Measurements from ENCODE around the gene MAPK8IP3. TPM values are rescaled to one million over a fixed set of nuclear protein-coding genes. Genes with fewer than 3 reads are reported as not detected.

Gene MAPK8IP3
- total RNA-seq, 1 experiment from 2014 or later: 59.2 TPM

GRCh38 chr16:1817276-1817589 is 111.2 kb downstream of the MAPK8IP3 start:
- Histone ChIP-seq H3K4me1 (ENCODE audit: low read length) (no peaks in the 10 kb centered on the region), H3K4me3 (ENCODE audit: low read length) (no peak overlapping the region), H3K27ac (ENCODE audit: low read length) (no peak overlapping the region), H3K9ac (ENCODE audit: low read length) (no peak overlapping the region), H2AFZ (ENCODE audit: low read length) (no peak overlapping the region), H3K79me2 (ENCODE audit: low read length) (no peaks in the 10 kb centered on the region), H3K27me3 (ENCODE audit: low read length) (no peaks in the 10 kb centered on the region), H3K9me2 (replicated peaks; ENCODE audit: insufficient read depth, low read length) (no peaks in the 10 kb centered on the region), H3K4me2 (ENCODE audit: low read depth, low read length, poor library complexity, severe bottlenecking) (no peak overlapping the region), H3K9me3 (ENCODE audit: low read length) (no peaks in the 10 kb centered on the region), H3K36me3 (ENCODE audit: insufficient read depth, low read length) (no peaks in the 10 kb centered on the region; the same call in 1 of the 2 replicates), H4K20me1 (ENCODE audit: insufficient read depth, low read depth, low read length) (no peaks in the 10 kb centered on the region)
- no peak for DNase-seq

GRCh38 chr16:1817716-1818115 is 111.7 kb downstream of the MAPK8IP3 start:
- Histone ChIP-seq H3K27me3 (ENCODE audit: low read length) (no peaks in the 10 kb centered on the region), H3K9ac (ENCODE audit: low read length) (no peak overlapping the region), H3K9me3 (ENCODE audit: low read length) (no peaks in the 10 kb centered on the region), H4K20me1 (ENCODE audit: insufficient read depth, low read depth, low read length) (no peaks in the 10 kb centered on the region), H3K36me3 (ENCODE audit: insufficient read depth, low read length) (no peaks in the 10 kb centered on the region; the same call in 1 of the 2 replicates), H3K4me1 (ENCODE audit: low read length) (no peaks in the 10 kb centered on the region), H3K79me2 (ENCODE audit: low read length) (no peaks in the 10 kb centered on the region), H3K27ac (ENCODE audit: low read length) (no peak overlapping the region), H2AFZ (ENCODE audit: low read length) (no peak overlapping the region), H3K4me2 (ENCODE audit: low read depth, low read length, poor library complexity, severe bottlenecking) (no peak overlapping the region), H3K4me3 (ENCODE audit: low read length) (no peak overlapping the region), H3K9me2 (replicated peaks; ENCODE audit: insufficient read depth, low read length) (no peaks in the 10 kb centered on the region)
- no peak for DNase-seq

DNA sequence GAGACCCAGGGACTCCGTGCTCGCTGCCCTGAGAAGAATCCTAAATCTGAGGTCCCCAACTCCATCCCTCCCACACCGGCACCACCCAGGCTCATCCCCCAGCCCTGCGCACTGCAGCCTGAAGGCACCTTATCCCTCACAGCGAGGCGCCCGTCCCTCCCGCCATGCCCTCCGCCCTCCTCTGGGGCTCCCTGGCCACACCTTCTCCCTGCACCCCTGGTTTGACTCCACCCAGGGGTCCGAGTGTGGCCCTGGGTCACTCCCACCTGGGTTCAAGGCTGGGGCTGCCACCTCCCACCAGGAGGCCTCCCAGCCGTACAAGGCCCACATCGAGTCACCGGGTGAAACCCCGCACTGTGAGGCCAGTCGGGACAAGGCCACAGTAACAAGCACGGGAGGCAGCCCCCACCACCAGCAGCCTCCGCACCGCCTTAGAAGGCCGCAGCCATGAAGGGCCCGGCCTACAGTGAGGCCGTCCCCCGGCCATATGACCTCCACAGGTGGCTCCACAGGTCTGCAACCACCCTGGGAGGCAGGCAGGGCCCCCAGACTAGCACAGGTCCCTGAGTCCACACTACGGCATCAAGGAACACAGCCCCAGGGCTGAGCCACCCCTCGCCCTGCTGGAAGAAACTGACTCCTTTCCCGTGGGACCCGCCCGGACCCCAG is 112.3 kb downstream of the MAPK8IP3 start:
- H3K4me1 ChIP-seq (ENCODE audit: low read length): no peaks in the 10 kb centered on the region
- H4K20me1 ChIP-seq (ENCODE audit: insufficient read depth, low read depth, low read length): no peaks in the 10 kb centered on the region
- H3K79me2 ChIP-seq (ENCODE audit: low read length): no peaks in the 10 kb centered on the region
- H3K9me3 ChIP-seq (ENCODE audit: low read length): no peaks in the 10 kb centered on the region
- DNase-seq: no peak
- H3K4me2 ChIP-seq (ENCODE audit: low read depth, low read length, poor library complexity, severe bottlenecking): no peak overlapping the region
- no peak overlapping the region for H3K27ac ChIP-seq (ENCODE audit: low read length)
- no peaks in the 10 kb centered on the region for H3K27me3 ChIP-seq (ENCODE audit: low read length)
- no peak overlapping the region for H2AFZ ChIP-seq (ENCODE audit: low read length)
- H3K9ac ChIP-seq (ENCODE audit: low read length): no peak overlapping the region
- H3K9me2 ChIP-seq (replicated peaks; ENCODE audit: insufficient read depth, low read length): no peaks in the 10 kb centered on the region
- no peak overlapping the region for H3K4me3 ChIP-seq (ENCODE audit: low read length)
- H3K36me3 ChIP-seq (ENCODE audit: insufficient read depth, low read length): no peaks in the 10 kb centered on the region; the same call in 1 of the 2 replicates

- Histone ChIP-seq H3K4me3 (ENCODE audit: low read length) (no peak overlapping the region), H2AFZ (ENCODE audit: low read length) (no peak overlapping the region), H3K4me1 (ENCODE audit: low read length) (no peaks in the 10 kb centered on the region; the same call in 1 of the 2 replicates), H3K9ac (ENCODE audit: low read length) (no peak overlapping the region), H3K4me2 (ENCODE audit: low read depth, low read length, poor library complexity, severe bottlenecking) (no peak overlapping the region), H4K20me1 (ENCODE audit: insufficient read depth, low read depth, low read length) (no peaks in the 10 kb centered on the region), H3K9me3 (ENCODE audit: low read length) (no peaks in the 10 kb centered on the region), H3K27ac (ENCODE audit: low read length) (no peak overlapping the region), H3K79me2 (ENCODE audit: low read length) (no peaks in the 10 kb centered on the region), H3K9me2 (replicated peaks; ENCODE audit: insufficient read depth, low read length) (no peaks in the 10 kb centered on the region), H3K27me3 (ENCODE audit: low read length) (no peaks in the 10 kb centered on the region), H3K36me3 (ENCODE audit: insufficient read depth, low read length) (no peaks in the 10 kb centered on the region)
- no peak for DNase-seq
Measured at GRCh38 chr16:1818873-1819525, 113.0 kb downstream of the MAPK8IP3 start.

DNA sequence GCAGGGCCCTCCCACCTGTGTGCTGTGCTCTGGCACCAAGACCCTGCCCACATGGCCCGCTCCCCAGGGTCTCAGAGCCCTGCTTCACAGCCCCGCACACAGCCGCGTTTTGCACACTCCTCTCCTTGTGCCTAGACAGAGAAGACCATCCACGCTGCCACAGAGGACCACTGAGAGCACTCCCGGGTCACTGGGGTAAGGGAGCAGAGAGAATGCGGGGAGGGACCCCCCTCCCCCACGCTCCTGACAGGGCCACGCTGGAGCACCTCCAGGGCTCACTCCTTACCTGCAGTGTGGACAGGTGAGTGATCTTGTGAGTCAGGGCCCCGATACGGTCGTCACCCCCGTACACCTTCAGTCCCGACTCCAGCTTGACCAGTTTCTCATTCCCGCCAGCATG is 113.6 kb downstream of the MAPK8IP3 start:
- no peak for DNase-seq
- H3K9ac ChIP-seq (ENCODE audit: low read length): no peak overlapping the region
- no peaks in the 10 kb centered on the region for H3K36me3 ChIP-seq (ENCODE audit: insufficient read depth, low read length)
- H3K4me2 ChIP-seq (ENCODE audit: low read depth, low read length, poor library complexity, severe bottlenecking): no peak overlapping the region
- no peaks in the 10 kb centered on the region for H3K27me3 ChIP-seq (ENCODE audit: low read length)
- H3K9me3 ChIP-seq (ENCODE audit: low read length): no peaks in the 10 kb centered on the region
- no peaks in the 10 kb centered on the region for H3K79me2 ChIP-seq (ENCODE audit: low read length)
- H2AFZ ChIP-seq (ENCODE audit: low read length): no peak overlapping the region
- H3K4me1 ChIP-seq (ENCODE audit: low read length): no peaks in the 10 kb centered on the region; the same call in 1 of the 2 replicates
- H4K20me1 ChIP-seq (ENCODE audit: insufficient read depth, low read depth, low read length): no peaks in the 10 kb centered on the region
- no peak overlapping the region for H3K27ac ChIP-seq (ENCODE audit: low read length)
- no peak overlapping the region for H3K4me3 ChIP-seq (ENCODE audit: low read length)
- no peaks in the 10 kb centered on the region for H3K9me2 ChIP-seq (replicated peaks; ENCODE audit: insufficient read depth, low read length)

Small RNAs within 50 kb of the gene (small RNA-seq; reads per million reads assigned to genes)
- gene MIR3177: 0.16 reads per million

Other genes starting within 250 kb of the MAPK8IP3 start
- gene CLCN7, start 231.2 kb upstream of the MAPK8IP3 start, total RNA-seq (2014; rRNA removed; shearing (Covaris generic); ENCODE audit: low replicate concordance): 8.9 and 29.2 TPM in 2 replicates
- not detected in 2 replicates for gene PTX4, start 217.3 kb upstream of the MAPK8IP3 start, total RNA-seq (2014; rRNA removed; shearing (Covaris generic); ENCODE audit: low replicate concordance)
- gene TELO2, start 212.8 kb upstream of the MAPK8IP3 start, total RNA-seq (2014; rRNA removed; shearing (Covaris generic); ENCODE audit: low replicate concordance): 8.7 and 22.0 TPM in 2 replicates
- gene TMEM204, start 172.5 kb upstream of the MAPK8IP3 start, total RNA-seq (2014; rRNA removed; shearing (Covaris generic); ENCODE audit: low replicate concordance): not detected in 2 replicates
- gene IFT140, start 94.1 kb upstream of the MAPK8IP3 start, total RNA-seq (2014; rRNA removed; shearing (Covaris generic); ENCODE audit: low replicate concordance): 13.6 and 16.1 TPM in 2 replicates
- gene CRAMP1, start 93.8 kb upstream of the MAPK8IP3 start, total RNA-seq (2014; rRNA removed; shearing (Covaris generic); ENCODE audit: low replicate concordance): 7.6 TPM in 2 replicates
- 26.2 and 35.6 TPM in 2 replicates for gene JPT2, start 27.9 kb upstream of the MAPK8IP3 start, total RNA-seq (2014; rRNA removed; shearing (Covaris generic); ENCODE audit: low replicate concordance)
- gene NME3, start 65.3 kb downstream of the MAPK8IP3 start, total RNA-seq (2014; rRNA removed; shearing (Covaris generic); ENCODE audit: low replicate concordance): 35.9 and 83.0 TPM in 2 replicates
- 7.7 and 27.2 TPM in 2 replicates for gene EME2, start 66.6 kb downstream of the MAPK8IP3 start, total RNA-seq (2014; rRNA removed; shearing (Covaris generic); ENCODE audit: low replicate concordance)
- gene MRPS34, start 66.9 kb downstream of the MAPK8IP3 start, total RNA-seq (2014; rRNA removed; shearing (Covaris generic); ENCODE audit: low replicate concordance): 101 and 177 TPM in 2 replicates
- gene SPSB3, start 76.4 kb downstream of the MAPK8IP3 start, total RNA-seq (2014; rRNA removed; shearing (Covaris generic); ENCODE audit: low replicate concordance): 38.5 and 73.9 TPM in 2 replicates
- 35.9 and 66.3 TPM in 2 replicates for gene NUBP2, start 76.8 kb downstream of the MAPK8IP3 start, total RNA-seq (2014; rRNA removed; shearing (Covaris generic); ENCODE audit: low replicate concordance)
- gene IGFALS, start 87.5 kb downstream of the MAPK8IP3 start, total RNA-seq (2014; rRNA removed; shearing (Covaris generic); ENCODE audit: low replicate concordance): not detected in 2 replicates
- 38.4 and 126 TPM in 2 replicates for gene HAGH, start 120.6 kb downstream of the MAPK8IP3 start, total RNA-seq (2014; rRNA removed; shearing (Covaris generic); ENCODE audit: low replicate concordance)
- 12.6 and 24.6 TPM in 2 replicates for gene FAHD1, start 121.0 kb downstream of the MAPK8IP3 start, total RNA-seq (2014; rRNA removed; shearing (Covaris generic); ENCODE audit: low replicate concordance)
- not detected in 2 replicates for gene MEIOB, start 166.0 kb downstream of the MAPK8IP3 start, total RNA-seq (2014; rRNA removed; shearing (Covaris generic); ENCODE audit: low replicate concordance)
- gene HS3ST6, start 212.2 kb downstream of the MAPK8IP3 start, total RNA-seq (2014; rRNA removed; shearing (Covaris generic); ENCODE audit: low replicate concordance): not detected in 2 replicates
- gene MSRB1, start 237.0 kb downstream of the MAPK8IP3 start, total RNA-seq (2014; rRNA removed; shearing (Covaris generic); ENCODE audit: low replicate concordance): 4.8 and 18.1 TPM in 2 replicates
- gene RPL3L, start 248.5 kb downstream of the MAPK8IP3 start, total RNA-seq (2014; rRNA removed; shearing (Covaris generic); ENCODE audit: low replicate concordance): not detected in 2 replicates

Data from Karpas-422 (cell line).